Smooth muscle cell (in vitro differentiated cells): ENCODE results near the gene SPATC1L. TPM values are rescaled to one million over a fixed set of nuclear protein-coding genes. Genes with fewer than 3 reads are reported as not detected.

Source experiments
- DNase-seq: peaks from one replicate; lab custom pipeline; 2025; ENCODE audit not compliant: unreplicated experiment; lab: John Stamatoyannopoulos, UW
- H2AFZ ChIP-seq: fragments of 200-600 bp; sonication (generic); 2 replicates; pipeline ENCODE4 v1.6.0; 2016; ENCODE audit warnings: antibody characterized with exemption, low read depth, mild to moderate bottlenecking
- H3F3A ChIP-seq: fragments of 200-600 bp; sonication (generic); 2 replicates; pipeline ENCODE4 v1.6.0; 2017; ENCODE audit warnings: antibody characterized with exemption, low read depth
- H3K27ac ChIP-seq: fragments of 200-600 bp; sonication (generic); 2 replicates; pipeline ENCODE4 v1.5.1; 2016; ENCODE audit warnings: low read depth, mild to moderate bottlenecking
- H3K27me3 ChIP-seq: fragments of 200-600 bp; sonication (generic); 2 replicates; pipeline ENCODE4 v1.6.1; 2016; ENCODE audit warnings: low read depth, mild to moderate bottlenecking
- H3K36me3 ChIP-seq: fragments of 200-600 bp; sonication (generic); 2 replicates; pipeline ENCODE4 v1.5.1; 2016; ENCODE audit warnings: low read depth
- H3K4me1 ChIP-seq: fragments of 200-600 bp; sonication (generic); 2 replicates; pipeline ENCODE4 v1.5.1; 2016; ENCODE audit warnings: low read depth
- H3K4me2 ChIP-seq: fragments of 200-600 bp; sonication (generic); 2 replicates; pipeline ENCODE4 v1.6.0; 2016; ENCODE audit warnings: mild to moderate bottlenecking
- H3K4me3 ChIP-seq: fragments of 200-600 bp; sonication (generic); 2 replicates; pipeline ENCODE4 v1.5.1; 2016; ENCODE audit warnings: mild to moderate bottlenecking
- H3K79me2 ChIP-seq: fragments of 200-600 bp; sonication (generic); 2 replicates; pipeline ENCODE4 v1.6.0; 2016; ENCODE audit warnings: low read depth, mild to moderate bottlenecking
- H3K9ac ChIP-seq: fragments of 200-600 bp; sonication (generic); 2 replicates; pipeline ENCODE4 v1.6.0; 2016; ENCODE audit warnings: low read depth
- H3K9me3 ChIP-seq: fragments of 200-600 bp; sonication (generic); replicated peaks from 2 replicates; pipeline ENCODE4 v1.5.1; 2016; ENCODE audit warnings: low read depth
- H4K20me1 ChIP-seq: fragments of 200-600 bp; sonication (generic); 2 replicates; pipeline ENCODE4 v1.6.0; 2016; ENCODE audit warnings: low read depth
- WGBS: methylation state at CpG from one replicate; pipeline ENCODE4 v1.1.7; 2016; ENCODE audit warnings: low lambda C conversion rate; 5-methylcytosine and 5-hydroxymethylcytosine counted together
- polyA plus RNA-seq: library from polyadenylated mRNA; unstranded; fragments of >200 nt; fragmentation: Nextera tagmentation; extraction: Ambion mirVana; gene quantifications from 2 replicates; pipeline ENCODE4 v1.2.1, GENCODE V29; 2016
- total RNA-seq: library from RNA; depleted of rRNA; stranded (reverse); fragments of >200 nt; gene quantifications from 2 replicates; pipeline ENCODE4 v1.2.3, GENCODE V29; 2014
- TF ChIP-seq, protein P1 (sequence below): fragments of 200-600 bp; sonication (generic); IDR thresholded peaks from 2 replicates; pipeline ENCODE4 v1.5.1; 2017; ENCODE audit warnings: borderline replicate concordance, mild to moderate bottlenecking, antibody characterized with exemption; ENCODE audit not compliant: insufficient read depth, poor library complexity, severe bottlenecking

The SPATC1L gene
- total and polyA plus RNA-seq, 2 experiments from 2014 or later = 6.4 to 36.5 TPM

DNA sequence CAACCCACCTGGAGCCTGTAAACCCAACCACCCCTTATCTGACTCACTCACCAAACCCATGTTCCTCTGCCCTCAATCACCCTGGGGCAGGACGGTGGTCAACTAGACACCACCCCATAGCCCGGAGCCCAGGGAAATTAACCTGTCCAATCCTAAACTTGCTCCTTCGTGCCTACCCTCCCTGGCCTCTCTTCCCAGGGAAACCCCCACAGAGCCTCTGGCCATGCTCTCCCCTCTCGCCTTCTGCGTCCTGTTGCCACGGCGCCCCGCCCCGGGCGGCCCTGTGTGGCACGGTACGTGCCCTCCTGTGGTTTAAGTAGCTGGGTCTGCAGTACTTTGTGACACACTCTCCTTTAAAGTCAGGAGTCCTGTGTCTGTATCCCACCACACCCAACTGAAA lies 24.9 kb downstream of the SPATC1L start:
- no peaks in the 10 kb centered on the region for H3K79me2 ChIP-seq
- no peaks in the 10 kb centered on the region for H3F3A ChIP-seq
- no peak overlapping the region for H3K4me2 ChIP-seq
- no peaks in the 10 kb centered on the region for H3K36me3 ChIP-seq
- no peaks in the 10 kb centered on the region for H3K9me3 ChIP-seq
- no peak overlapping the region for H2AFZ ChIP-seq
- WGBS = 94% methylated on average over 12 of the region's 12 CpGs
- no peaks in the 10 kb centered on the region for H3K4me1 ChIP-seq
- H3K9ac ChIP-seq = no peak overlapping the region
- H3K27me3 ChIP-seq = no peaks in the 10 kb centered on the region
- H4K20me1 ChIP-seq = no peaks in the 10 kb centered on the region
- H3K4me3 ChIP-seq = no peak overlapping the region
- no peak for DNase-seq
- TF ChIP-seq, protein P1, sequence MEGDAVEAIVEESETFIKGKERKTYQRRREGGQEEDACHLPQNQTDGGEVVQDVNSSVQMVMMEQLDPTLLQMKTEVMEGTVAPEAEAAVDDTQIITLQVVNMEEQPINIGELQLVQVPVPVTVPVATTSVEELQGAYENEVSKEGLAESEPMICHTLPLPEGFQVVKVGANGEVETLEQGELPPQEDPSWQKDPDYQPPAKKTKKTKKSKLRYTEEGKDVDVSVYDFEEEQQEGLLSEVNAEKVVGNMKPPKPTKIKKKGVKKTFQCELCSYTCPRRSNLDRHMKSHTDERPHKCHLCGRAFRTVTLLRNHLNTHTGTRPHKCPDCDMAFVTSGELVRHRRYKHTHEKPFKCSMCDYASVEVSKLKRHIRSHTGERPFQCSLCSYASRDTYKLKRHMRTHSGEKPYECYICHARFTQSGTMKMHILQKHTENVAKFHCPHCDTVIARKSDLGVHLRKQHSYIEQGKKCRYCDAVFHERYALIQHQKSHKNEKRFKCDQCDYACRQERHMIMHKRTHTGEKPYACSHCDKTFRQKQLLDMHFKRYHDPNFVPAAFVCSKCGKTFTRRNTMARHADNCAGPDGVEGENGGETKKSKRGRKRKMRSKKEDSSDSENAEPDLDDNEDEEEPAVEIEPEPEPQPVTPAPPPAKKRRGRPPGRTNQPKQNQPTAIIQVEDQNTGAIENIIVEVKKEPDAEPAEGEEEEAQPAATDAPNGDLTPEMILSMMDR = no peak
- H3K27ac ChIP-seq = no peak overlapping the region

DNA sequence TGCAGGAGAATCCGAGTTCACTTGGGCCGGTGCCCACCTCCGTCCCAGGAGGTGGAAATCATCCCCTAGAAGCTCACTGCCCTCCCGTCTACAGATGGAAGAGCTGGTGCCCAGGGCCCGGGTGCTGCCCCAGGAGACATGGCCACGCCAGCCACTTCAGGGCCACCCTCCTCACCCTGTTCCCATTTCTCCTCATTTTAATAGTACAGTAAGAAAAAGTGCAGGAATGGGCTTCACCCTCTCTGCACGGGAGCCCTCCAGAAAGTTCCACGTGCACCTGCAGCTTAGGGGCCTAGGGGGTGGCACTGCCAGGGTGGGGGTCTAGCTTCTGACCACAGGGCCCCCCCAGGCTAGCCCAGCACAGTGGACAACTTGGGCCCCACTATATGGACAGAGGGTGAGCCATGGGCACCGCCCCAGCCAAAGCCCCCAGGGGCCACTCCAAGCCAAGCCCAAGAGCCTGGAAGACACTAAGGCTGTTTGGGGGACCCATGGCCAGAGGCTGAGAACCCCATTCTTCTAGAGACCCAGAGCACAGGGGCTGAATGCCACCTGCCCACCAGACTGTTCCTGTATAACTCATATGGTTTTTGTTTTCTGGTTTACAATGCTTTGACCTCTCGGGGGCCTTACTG lies 25.5 kb downstream of the SPATC1L start:
- no peaks in the 10 kb centered on the region for H3K9me3 ChIP-seq
- no peaks in the 10 kb centered on the region for H4K20me1 ChIP-seq
- H3K4me2 ChIP-seq = no peak overlapping the region
- no peak overlapping the region for H3K4me3 ChIP-seq
- TF ChIP-seq, protein P1 = no peak
- no peak overlapping the region for H3K9ac ChIP-seq
- DNase-seq = no peak
- 93% methylated on average over 10 of the region's 10 CpGs for WGBS
- H3F3A ChIP-seq = no peaks in the 10 kb centered on the region
- H3K27ac ChIP-seq = no peak overlapping the region
- H3K36me3 ChIP-seq = no peaks in the 10 kb centered on the region
- H3K4me1 ChIP-seq = no peaks in the 10 kb centered on the region
- H2AFZ ChIP-seq = no peak overlapping the region
- H3K27me3 ChIP-seq = no peaks in the 10 kb centered on the region
- H3K79me2 ChIP-seq = no peaks in the 10 kb centered on the region

DNA sequence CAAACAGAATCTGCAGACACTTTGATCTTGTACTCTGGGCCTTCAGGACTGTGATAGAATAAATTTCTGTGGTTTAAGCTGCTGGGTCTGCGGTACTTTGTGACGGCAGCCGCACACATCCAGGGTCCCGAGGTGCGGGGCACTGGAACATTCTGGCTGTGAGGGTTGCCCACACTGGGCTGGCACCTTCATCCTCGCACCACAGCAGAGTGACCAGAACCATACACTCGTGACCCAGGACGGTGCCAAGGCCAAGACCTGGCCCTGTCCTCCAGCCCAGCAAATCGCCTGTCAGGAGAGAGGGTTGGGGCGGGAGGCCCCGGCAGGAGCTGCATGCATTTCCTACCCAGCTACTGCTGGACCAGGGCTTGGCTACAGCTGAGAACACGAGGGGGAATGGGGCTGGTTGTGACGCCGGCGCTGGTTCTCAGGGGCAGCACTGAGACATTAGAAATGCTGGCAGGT lies 26.2 kb downstream of the SPATC1L start:
- WGBS = 93% methylated on average over 15 of the region's 15 CpGs
- no peak overlapping the region for H3K4me3 ChIP-seq
- H3K4me1 ChIP-seq = peaks cover 7% of the 10 kb centered on the region
- no peaks in the 10 kb centered on the region for H3F3A ChIP-seq
- H3K4me2 ChIP-seq = no peak overlapping the region
- H3K9me3 ChIP-seq = no peaks in the 10 kb centered on the region
- TF ChIP-seq, protein P1 = no peak
- no peaks in the 10 kb centered on the region for H3K27me3 ChIP-seq
- H3K79me2 ChIP-seq = no peaks in the 10 kb centered on the region
- no peaks in the 10 kb centered on the region for H3K36me3 ChIP-seq
- H3K27ac ChIP-seq = no peak overlapping the region
- no peaks in the 10 kb centered on the region for H4K20me1 ChIP-seq
- no peak overlapping the region for H3K9ac ChIP-seq
- H2AFZ ChIP-seq = no peak overlapping the region
- no peak for DNase-seq
